NCI-H1105 (cell line): ENCODE results near the gene TOMM40.
"Not testable (repeated sequence)": the region's sequence is repeated elsewhere in the genome, so short reads cannot be mapped to it uniquely, and the experiment has no call there.

Experiments
- DNase-seq: peaks from one replicate; lab custom pipeline; 2025; lab: John Stamatoyannopoulos, UW

Gene TOMM40

GRCh38 chr19:44891016-44891882 is at the start of gene TOMM40:
TSS of gene TOMM40 (plus strand) at chr19:44891254. CDS start at chr19:44891416, 162 bp downstream.
- peak; percentile 100 for DNase-seq

GRCh38 chr19:44845286-44845611 is 45.8 kb upstream of the TOMM40 start:
- DNase-seq = no peak

GRCh38 chr19:44845612-44846454 is 45.2 kb upstream of the TOMM40 start, which contains the start of gene NECTIN2:
TSS of gene NECTIN2 (plus strand) at chr19:44846297. CDS start at chr19:44846526, 229 bp downstream.
- DNase-seq = peak; percentile 96

GRCh38 chr19:44846455-44847143 is 44.5 kb upstream of the TOMM40 start:
- DNase-seq = no peak

- peak; percentile 75 for DNase-seq
Measured at GRCh38 chr19:44847144-44848035, 43.7 kb upstream of the TOMM40 start.

GRCh38 chr19:44848036-44848811 is 42.8 kb upstream of the TOMM40 start:
- DNase-seq = no peak

GRCh38 chr19:44848812-44849447 is 42.1 kb upstream of the TOMM40 start:
- DNase-seq = no peak

GRCh38 chr19:44850641-44851109 is 40.4 kb upstream of the TOMM40 start:
- no peak for DNase-seq

- DNase-seq = no peak
Measured at GRCh38 chr19:44851427-44851826, 39.6 kb upstream of the TOMM40 start.

- no peak for DNase-seq
Measured at GRCh38 chr19:44855606-44856005, 35.4 kb upstream of the TOMM40 start.

GRCh38 chr19:44856421-44857083 is 34.5 kb upstream of the TOMM40 start:
- DNase-seq = no peak

- DNase-seq = no peak
Measured at GRCh38 chr19:44857837-44858236, 33.2 kb upstream of the TOMM40 start.

- not testable (repeated sequence) for DNase-seq
Measured at GRCh38 chr19:44861576-44861975, 29.5 kb upstream of the TOMM40 start.

- no peak for DNase-seq
Measured at GRCh38 chr19:44863990-44864389, 27.1 kb upstream of the TOMM40 start.

GRCh38 chr19:44865196-44865767 is 25.8 kb upstream of the TOMM40 start:
- DNase-seq = no peak

- no peak for DNase-seq
Measured at GRCh38 chr19:44866664-44867063, 24.4 kb upstream of the TOMM40 start.

GRCh38 chr19:44867578-44867977 is 23.5 kb upstream of the TOMM40 start:
- no peak for DNase-seq

GRCh38 chr19:44869733-44870470 is 21.2 kb upstream of the TOMM40 start:
- no peak for DNase-seq
